SW 1271 (cell line): ENCODE data around the gene CD72.
A peak's percentile ranks its signal among the peaks of the same experiment; 100 is the strongest.
"Not testable (repeated sequence)": the region's sequence is repeated elsewhere in the genome, so short reads cannot be mapped to it uniquely, and the experiment has no call there.

Experiments used
- DNase-seq, 2 experiments: peaks; one replicate each; lab custom pipeline; 2025; lab: John Stamatoyannopoulos, UW

Gene CD72

DNA sequence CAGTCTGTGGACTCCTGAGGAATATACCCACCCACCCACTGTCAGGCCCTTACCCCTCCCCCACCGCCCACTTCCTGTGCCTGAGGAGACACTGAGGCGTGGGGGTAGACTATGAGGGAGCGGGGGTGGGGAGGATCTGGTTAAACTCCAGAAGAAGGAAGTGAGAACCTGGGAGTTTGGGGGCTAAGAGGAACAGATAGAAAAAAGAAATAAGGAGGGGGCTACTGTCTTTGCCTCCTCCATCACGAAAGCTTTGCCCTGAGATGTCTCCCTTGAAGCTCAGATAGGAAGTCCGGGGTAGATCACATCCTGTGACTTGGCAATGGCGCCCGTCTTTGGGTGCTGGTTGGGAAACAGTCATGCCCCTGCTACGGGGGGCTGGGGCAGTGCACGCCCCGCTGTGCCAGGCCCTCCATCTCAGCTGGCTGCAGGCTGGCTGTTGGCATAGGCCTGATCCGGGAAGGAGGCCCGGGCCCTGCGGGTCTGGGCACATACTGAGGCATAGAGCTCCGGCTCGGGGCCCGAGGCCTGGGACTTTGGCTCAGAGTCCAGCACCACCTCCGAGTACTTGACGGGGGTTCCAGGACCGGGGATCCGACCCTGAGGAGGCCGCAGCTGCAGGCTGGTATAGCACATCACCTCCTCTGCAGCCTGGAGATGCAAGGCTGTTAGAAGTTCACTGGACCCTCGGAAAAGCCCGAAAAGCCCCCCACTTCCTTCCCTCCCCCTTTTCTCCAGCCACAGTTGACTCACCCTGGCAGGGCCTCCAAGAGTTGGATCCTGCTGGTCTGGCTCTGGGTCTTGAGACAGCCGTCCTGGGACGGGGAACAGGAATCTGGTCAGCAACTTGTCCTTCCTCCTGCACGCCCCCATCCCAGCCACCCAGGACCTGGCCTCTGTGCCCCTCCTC lies 31.5 kb upstream of the CD72 start:
- DNase-seq: no peak

GRCh38 chr9:35646533-35647265 lies 28.5 kb upstream of the CD72 start:
- peak in 1 of 2 experiments; percentile 54 for DNase-seq

- DNase-seq: no peak
Measured at GRCh38 chr9:35646153-35646532, 27.9 kb upstream of the CD72 start.

GRCh38 chr9:35645736-35646135 lies 27.5 kb upstream of the CD72 start:
- not testable (repeated sequence) for DNase-seq

GRCh38 chr9:35643046-35643445 lies 24.8 kb upstream of the CD72 start:
- no peak for DNase-seq

DNA sequence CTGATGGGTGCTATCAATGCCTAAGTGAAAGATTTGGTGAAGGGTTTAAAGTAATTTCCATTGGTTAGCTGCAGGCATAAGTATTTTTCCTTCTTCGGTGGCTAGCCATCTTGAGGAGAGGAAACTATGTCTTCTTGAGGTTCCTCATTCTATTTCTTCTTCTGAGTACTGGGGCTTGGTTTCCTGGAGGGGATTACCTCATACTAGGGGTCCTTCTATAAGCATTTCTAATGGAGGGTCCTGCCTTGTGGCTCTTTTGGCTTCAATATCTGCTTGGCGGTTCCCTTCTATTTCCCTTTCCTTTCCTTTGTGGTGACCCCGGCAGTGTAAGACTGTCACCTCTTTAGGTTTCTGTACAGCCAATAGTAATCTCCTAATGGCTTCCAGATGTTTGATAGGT lies 23.3 kb upstream of the CD72 start:
- not testable (repeated sequence) for DNase-seq

DNA sequence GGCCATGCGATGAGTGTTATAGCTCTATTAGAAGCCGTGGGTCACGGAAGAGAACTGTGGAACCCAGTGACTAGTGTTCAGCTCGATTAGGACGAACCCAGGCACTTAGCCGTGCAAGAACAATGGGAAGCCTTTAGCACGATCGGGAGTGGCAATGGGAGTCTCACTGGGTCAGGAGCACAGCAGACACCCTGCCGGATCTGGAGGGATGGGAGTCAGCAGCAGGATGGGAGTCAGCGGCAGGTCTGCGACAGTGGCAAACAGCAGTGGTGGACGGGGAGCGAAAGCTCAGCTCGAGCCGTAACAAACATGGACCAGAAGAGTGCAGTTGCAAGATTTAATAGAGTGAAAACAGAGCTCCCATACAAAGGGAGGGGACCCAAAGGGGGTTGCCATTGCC lies 22.2 kb upstream of the CD72 start:
- DNase-seq: not testable (repeated sequence)

DNA sequence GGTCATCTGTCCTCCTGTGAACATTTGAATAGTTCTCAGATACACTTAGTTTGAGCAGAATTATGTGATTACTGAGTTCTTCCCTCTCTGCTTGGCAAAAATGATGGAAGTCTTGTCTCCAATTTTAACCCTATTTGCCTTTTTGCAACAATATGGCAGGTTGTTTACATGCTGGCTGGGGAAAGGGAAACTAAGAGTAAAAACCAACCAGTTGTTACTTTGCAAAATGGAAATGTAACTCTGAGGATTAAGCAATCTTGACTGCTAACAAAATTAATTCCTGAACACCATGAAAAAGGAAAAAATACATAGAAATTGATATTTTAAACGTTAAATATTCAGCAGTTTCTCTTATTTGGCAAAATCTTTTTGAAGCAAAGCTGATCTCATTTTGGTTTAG lies 21.4 kb upstream of the CD72 start:
- DNase-seq: no peak

DNA sequence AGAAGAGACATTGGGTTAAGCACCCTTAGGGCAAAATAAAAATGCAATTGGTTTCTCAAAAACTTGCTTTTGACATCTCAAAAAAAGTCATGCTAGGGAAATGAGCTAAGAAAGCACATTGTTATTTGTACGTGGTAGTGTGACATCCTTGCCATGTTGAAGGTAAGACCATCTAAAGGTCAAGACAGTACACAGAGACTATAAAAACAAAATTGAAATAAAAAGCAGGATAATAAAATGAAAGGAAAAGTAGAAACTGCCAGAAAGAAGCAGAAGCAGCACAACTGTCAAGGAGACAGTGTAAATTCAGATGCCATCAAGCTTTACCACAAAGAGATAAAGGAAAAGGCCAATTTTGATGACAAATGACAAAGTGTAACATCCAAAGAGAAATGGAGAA lies 21.0 kb upstream of the CD72 start:
- not testable (repeated sequence) for DNase-seq

GRCh38 chr9:35638751-35639150 lies 20.5 kb upstream of the CD72 start:
- DNase-seq: not testable (repeated sequence)

DNA sequence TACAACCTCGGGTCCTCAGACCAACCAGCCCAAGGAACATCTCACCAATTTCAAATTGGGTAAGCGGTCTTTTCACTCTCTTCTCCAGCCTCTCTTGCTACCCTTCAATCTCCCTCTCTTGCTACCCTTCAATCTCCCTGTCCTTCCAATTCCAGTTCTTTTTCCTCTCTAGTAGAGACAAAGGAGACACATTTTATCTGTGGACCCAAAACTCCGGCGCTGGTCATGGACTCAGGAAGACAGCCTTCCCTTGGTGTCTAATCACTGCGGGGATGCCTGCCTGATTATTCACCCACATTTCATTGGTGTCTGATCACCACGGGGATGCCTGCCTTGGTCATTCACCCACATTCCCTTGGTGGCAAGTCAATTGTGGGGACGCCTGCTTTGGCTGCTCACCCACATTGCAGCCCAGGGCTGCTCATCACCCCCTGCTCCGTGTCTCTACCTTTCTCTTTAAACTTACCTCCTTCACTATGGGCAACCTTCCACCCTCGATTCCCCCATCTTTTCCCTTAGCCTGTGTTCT lies 19.3 kb upstream of the CD72 start:
- not testable (repeated sequence) for DNase-seq

DNA sequence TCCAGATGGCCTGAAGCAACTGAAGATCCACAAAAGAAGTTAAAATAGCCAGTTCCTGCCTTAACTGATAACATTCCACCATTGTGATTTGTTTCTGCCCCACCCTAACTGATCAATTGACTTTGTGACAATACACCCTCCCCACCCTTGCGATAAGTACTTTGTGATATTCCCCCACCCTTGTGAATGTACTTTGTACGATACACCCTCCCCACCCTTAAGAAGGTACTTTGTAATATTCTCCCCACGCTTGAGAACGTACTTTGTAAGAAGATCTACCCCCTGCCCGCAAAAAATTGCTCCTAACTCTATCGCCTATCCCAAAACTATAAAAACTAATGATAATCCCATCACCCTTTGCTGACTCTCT lies 18.6 kb upstream of the CD72 start:
- not testable (repeated sequence) for DNase-seq

DNA sequence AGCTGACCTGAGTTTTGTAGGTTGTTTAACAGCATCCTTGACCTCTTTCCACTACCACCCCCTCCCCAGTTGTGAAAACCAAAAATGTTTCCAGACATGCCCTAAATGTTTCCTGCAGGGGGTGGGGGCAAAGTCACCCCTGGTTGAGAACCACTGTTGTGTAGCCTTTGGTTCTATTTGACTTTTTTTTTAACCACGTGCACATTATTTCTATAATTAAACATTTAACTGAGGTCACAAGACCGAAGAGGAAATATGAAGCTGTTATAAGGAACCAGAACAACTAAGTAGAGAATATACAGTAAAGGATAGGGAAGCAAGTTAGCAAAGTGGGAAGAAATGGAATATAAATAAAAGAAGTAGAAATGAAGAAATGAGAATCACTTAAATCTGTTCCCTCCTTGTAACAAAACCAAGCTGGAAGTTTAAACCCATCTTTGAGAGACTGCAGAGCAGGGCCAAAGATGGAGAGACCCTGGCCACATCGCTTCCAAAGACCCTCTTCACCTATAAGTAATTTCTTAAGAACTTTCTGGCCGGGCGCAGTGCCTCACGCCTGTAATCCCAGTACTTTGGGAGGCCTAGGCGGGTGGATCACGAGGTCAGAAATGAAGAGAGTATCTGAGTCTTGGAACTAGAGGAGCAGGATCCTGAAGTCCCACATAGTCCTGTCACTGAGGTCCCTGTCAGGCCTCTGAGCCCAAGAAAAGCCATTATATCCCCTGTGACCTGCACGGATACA lies 18.1 kb upstream of the CD72 start:
- DNase-seq: no peak

DNA sequence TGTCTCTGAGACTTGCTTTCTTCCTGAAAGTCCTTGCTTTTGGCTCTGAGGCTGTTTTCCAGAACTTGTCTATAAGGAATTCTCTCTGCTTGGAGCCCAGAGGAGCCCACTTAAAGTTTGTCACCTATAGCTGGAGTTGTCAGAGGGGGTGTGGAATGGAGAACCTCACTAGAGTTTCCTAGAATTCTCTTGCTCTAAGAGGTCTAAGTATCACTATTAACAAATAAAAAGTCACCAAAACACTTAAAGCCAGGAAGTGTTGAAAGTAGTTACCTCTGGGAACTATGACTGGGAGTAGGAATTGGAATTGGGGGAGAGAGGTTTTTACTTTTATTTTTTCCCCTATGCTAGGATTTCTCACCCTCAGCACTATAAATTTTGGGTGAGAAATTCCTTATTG lies 17.5 kb upstream of the CD72 start:
- DNase-seq: no peak

- DNase-seq: no peak
Measured at GRCh38 chr9:35629597-35629996, 11.4 kb upstream of the CD72 start.

- DNase-seq: no peak
Measured at GRCh38 chr9:35628389-35628991, 10.3 kb upstream of the CD72 start.

DNA sequence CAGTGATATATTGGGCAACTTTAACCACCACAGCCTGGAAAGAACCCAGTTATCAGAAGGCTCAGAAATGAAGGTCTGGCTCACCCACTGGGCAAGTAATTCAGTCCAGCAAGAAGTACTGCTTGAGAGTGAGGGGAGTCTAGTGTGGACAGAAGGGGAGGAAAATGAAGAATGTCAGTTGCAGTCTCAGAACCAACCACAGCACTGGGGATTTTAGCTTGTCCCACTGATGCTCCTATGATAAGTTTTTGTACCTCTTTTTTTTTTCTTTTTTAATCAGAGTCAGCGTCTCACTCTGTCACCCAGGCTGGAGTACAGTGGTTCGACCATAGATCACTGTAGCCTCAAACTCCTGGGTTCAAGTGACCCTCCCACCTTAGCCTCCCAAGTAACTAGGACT lies 9.4 kb upstream of the CD72 start:
- no peak for DNase-seq

GRCh38 chr9:35619800-35620158 lies 1.6 kb upstream of the CD72 start:
- DNase-seq: no peak

GRCh38 chr9:35618854-35619799 lies 914 bp upstream of the CD72 start:
- no peak for DNase-seq

GRCh38 chr9:35617548-35617947 lies 665 bp downstream of the CD72 start:
- DNase-seq: no peak
